SU-DHL-6 (cell line): ENCODE measurements around the gene IMPG2.

Experiments used
- H2AFZ ChIP-seq: fragments of 200-600 bp; sonication (generic); 2 replicates; pipeline ENCODE4 v1.6.1; 2014; ENCODE audit warnings: low read depth, mild to moderate bottlenecking, moderate library complexity, mixed read lengths, antibody characterized with exemption, low read length; ENCODE audit not compliant: severe bottlenecking
- H3F3A ChIP-seq: fragments of 200-600 bp; shearing (Covaris generic); 2 replicates; pipeline ENCODE4 v1.6.0; 2016; ENCODE audit warnings: antibody characterized with exemption, mild to moderate bottlenecking; ENCODE audit not compliant: insufficient read depth
- H3K27ac ChIP-seq: fragments of 200-600 bp; sonication (generic); 2 replicates; pipeline ENCODE4 v1.5.1; 2016; ENCODE audit warnings: low read depth, mild to moderate bottlenecking, low read length, moderate library complexity, mixed read lengths
- H3K27me3 ChIP-seq: fragments of 200-600 bp; sonication (generic), shearing (Covaris generic); 2 replicates; pipeline ENCODE4 v1.6.0; 2014; ENCODE audit warnings: mild to moderate bottlenecking, low read length
- H3K36me3 ChIP-seq: fragments of 200-600 bp; sonication (generic); 2 replicates; pipeline ENCODE4 v1.6.1; 2014; ENCODE audit warnings: mild to moderate bottlenecking, low read length, mixed read lengths
- H3K4me2 ChIP-seq: fragments of 300-600, 200-600 bp; shearing (Covaris generic), sonication (generic); 2 replicates; pipeline ENCODE4 v1.6.0; 2014; ENCODE audit warnings: low read length, low read depth, mild to moderate bottlenecking; ENCODE audit not compliant: poor library complexity, severe bottlenecking
- H3K4me3 ChIP-seq: fragments of 200-600 bp; sonication (generic); 2 replicates; pipeline ENCODE4 v1.5.1; 2014; ENCODE audit warnings: antibody characterized with exemption, low read length, mild to moderate bottlenecking, mixed read lengths; ENCODE audit not compliant: insufficient read depth, poor library complexity, severe bottlenecking
- H3K79me2 ChIP-seq: fragments of 200-600 bp; sonication (generic); 2 replicates; pipeline ENCODE4 v1.6.1; 2014; ENCODE audit warnings: mild to moderate bottlenecking, low read length, moderate library complexity; ENCODE audit not compliant: insufficient read depth
- H3K9ac ChIP-seq: fragments of 200-600 bp; sonication (generic); 2 replicates; pipeline ENCODE4 v1.7.0; 2014; ENCODE audit warnings: mild to moderate bottlenecking, low read length
- H3K9me2 ChIP-seq: fragments of 200-600 bp; sonication (generic); replicated peaks from 2 replicates; pipeline ENCODE4 v1.6.1; 2014; ENCODE audit warnings: low read length; ENCODE audit not compliant: insufficient read depth
- H3K9me3 ChIP-seq: fragments of 200-600 bp; sonication (generic); 2 replicates; pipeline ENCODE4 v1.6.1; 2014; ENCODE audit warnings: low read length, mixed read lengths; ENCODE audit not compliant: insufficient read depth
- H4K20me1 ChIP-seq: fragments of 200-600 bp; sonication (generic); 2 replicates; pipeline ENCODE4 v1.6.1; 2014; ENCODE audit warnings: low read depth, mild to moderate bottlenecking, antibody characterized with exemption, low read length, moderate library complexity, mixed read lengths
- EZH2phosphoT487 ChIP-seq: fragments of 200-600 bp; sonication (generic), shearing (Covaris generic); conservative IDR thresholded peaks from 2 replicates; pipeline ENCODE4 v1.6.1; 2018; ENCODE audit warnings: mild to moderate bottlenecking, antibody characterized with exemption, low read length, moderate library complexity, mixed read lengths
- TF ChIP-seq, protein P1 (sequence below): fragments of 200-600 bp; sonication (generic); IDR thresholded peaks from one replicate; pipeline ENCODE4 v1.5.1; 2017; ENCODE audit warnings: antibody characterized with exemption, mild to moderate bottlenecking, low read length, moderate library complexity; ENCODE audit not compliant: insufficient read depth, poor library complexity, severe bottlenecking

IMPG2 gene

GRCh38 chr3:101259485-101260341, 60.7 kb downstream of the IMPG2 start:
- Histone ChIP-seq H3K27ac (no peak overlapping the region), H3K9me3 (no peaks in the 10 kb centered on the region), H3K9me2 (no peaks in the 10 kb centered on the region), H3F3A (no peaks in the 10 kb centered on the region), H2AFZ (no peak overlapping the region), H3K79me2 (no peaks in the 10 kb centered on the region), H3K4me3 (no peak overlapping the region), H3K4me2 (no peak overlapping the region), H3K27me3 (no peaks in the 10 kb centered on the region), H4K20me1 (no peaks in the 10 kb centered on the region), H3K36me3 (no peaks in the 10 kb centered on the region), H3K9ac (no peak overlapping the region)
- TF ChIP-seq EZH2phosphoT487 = no peak
- TF ChIP-seq, protein P1, sequence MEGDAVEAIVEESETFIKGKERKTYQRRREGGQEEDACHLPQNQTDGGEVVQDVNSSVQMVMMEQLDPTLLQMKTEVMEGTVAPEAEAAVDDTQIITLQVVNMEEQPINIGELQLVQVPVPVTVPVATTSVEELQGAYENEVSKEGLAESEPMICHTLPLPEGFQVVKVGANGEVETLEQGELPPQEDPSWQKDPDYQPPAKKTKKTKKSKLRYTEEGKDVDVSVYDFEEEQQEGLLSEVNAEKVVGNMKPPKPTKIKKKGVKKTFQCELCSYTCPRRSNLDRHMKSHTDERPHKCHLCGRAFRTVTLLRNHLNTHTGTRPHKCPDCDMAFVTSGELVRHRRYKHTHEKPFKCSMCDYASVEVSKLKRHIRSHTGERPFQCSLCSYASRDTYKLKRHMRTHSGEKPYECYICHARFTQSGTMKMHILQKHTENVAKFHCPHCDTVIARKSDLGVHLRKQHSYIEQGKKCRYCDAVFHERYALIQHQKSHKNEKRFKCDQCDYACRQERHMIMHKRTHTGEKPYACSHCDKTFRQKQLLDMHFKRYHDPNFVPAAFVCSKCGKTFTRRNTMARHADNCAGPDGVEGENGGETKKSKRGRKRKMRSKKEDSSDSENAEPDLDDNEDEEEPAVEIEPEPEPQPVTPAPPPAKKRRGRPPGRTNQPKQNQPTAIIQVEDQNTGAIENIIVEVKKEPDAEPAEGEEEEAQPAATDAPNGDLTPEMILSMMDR = no peak

DNA sequence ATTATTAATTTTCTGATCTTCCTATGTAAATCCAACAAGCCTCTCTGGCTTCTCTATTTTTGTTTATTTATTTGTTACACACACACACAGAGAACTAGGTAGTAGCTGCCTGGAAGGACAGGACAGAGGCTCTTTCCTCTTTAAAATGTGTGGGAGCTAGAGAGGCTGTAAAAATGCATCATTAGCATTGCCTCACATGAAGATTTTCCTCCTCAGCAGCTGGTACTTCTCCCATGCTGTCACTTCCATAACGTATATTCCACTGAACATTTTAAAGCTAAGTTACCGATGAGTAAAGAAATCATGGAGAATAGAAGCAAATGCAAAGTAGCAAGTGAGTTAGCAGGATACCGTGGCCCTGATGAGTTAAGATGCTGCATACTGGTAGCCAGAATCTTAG, 63.9 kb downstream of the IMPG2 start:
- Histone ChIP-seq H3K79me2 (no peaks in the 10 kb centered on the region), H3K9me2 (no peaks in the 10 kb centered on the region), H2AFZ (no peak overlapping the region), H3K4me3 (no peak overlapping the region), H4K20me1 (no peaks in the 10 kb centered on the region), H3K9me3 (no peaks in the 10 kb centered on the region), H3K36me3 (no peaks in the 10 kb centered on the region), H3F3A (no peaks in the 10 kb centered on the region), H3K27me3 (no peaks in the 10 kb centered on the region), H3K4me2 (no peak overlapping the region), H3K9ac (no peak overlapping the region), H3K27ac (no peak overlapping the region)
- TF ChIP-seq, protein P1 = no peak
- no peak for TF ChIP-seq EZH2phosphoT487

DNA sequence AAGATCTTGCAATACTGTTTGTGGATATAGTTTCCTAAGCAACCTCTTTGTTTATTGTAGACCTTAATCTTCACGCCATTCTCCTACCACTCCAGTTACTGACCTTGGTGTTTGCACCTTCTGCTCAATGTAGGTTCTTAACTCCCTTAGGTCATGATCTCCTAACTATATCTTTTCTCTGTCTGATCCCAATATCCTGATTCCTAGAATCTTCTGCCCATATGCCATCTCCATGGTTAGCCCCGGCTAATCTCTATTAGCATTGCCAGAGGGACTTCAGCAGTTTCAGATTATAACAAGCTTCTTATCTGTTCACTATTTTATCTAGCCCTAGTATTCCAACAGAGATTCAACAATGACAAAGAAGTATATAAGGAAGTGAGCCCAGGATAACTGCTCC, 64.9 kb downstream of the IMPG2 start:
- Histone ChIP-seq H3K4me3 (no peak overlapping the region), H2AFZ (no peak overlapping the region)

More for the DNA sequence above, 64.9 kb downstream of the IMPG2 start:
- Histone ChIP-seq H3K36me3 (no peaks in the 10 kb centered on the region), H3K9ac (no peak overlapping the region), H3K9me2 (no peaks in the 10 kb centered on the region), H3K4me2 (no peak overlapping the region), H3K9me3 (no peaks in the 10 kb centered on the region), H3K27me3 (no peaks in the 10 kb centered on the region), H3K27ac (no peak overlapping the region), H4K20me1 (no peaks in the 10 kb centered on the region), H3K79me2 (no peaks in the 10 kb centered on the region), H3F3A (no peaks in the 10 kb centered on the region)
- TF ChIP-seq, protein P1 = no peak
- TF ChIP-seq EZH2phosphoT487 = no peak
